Endothelial cell of umbilical vein (primary cell): ENCODE data around the gene RYR3. TPM values are rescaled to one million over a fixed set of nuclear protein-coding genes. Genes with fewer than 3 reads are reported as not detected.

Experiments
- BruUV-seq: library from RNA; stranded (reverse); fragments of 400-500 nt; replicated peaks from 2 replicates; lab custom pipeline; 2021; lab: Mats Ljungman, UMichigan
- CTCF ChIA-PET: fragments of 300-600, 350-600 bp; sonication (Branson Sonifier 250); formaldehyde crosslinking; loops from one replicate; lab custom pipeline; 2021; ENCODE audit warnings: antibody characterized with exemption, inconsistent platforms; lab: Charles Lee
- POLR2A ChIA-PET: fragments of 300-600, 350-600 bp; sonication (Branson Sonifier 250); formaldehyde crosslinking; loops from one replicate; lab custom pipeline; 2021; ENCODE audit warnings: antibody characterized with exemption, inconsistent platforms; lab: Charles Lee
- DNase-seq: peaks from one replicate; pipeline ENCODE4 v3.0.0-alpha.2; 2011; ENCODE audit warnings: low read depth, low spot score
- FAIRE-seq: peaks from 2 replicates; lab custom pipeline; 2011; peaks lifted over from hg19 to GRCh38; lab: Jason Lieb, UNC
- H2AFZ ChIP-seq: 2 replicates; pipeline ENCODE4 v1.6.0; 2012; ENCODE audit warnings: low read depth, low read length, control low read depth, inconsistent platforms
- H3K27ac ChIP-seq: 2 replicates; pipeline ENCODE4 v1.5.1; 2011; ENCODE audit warnings: low read depth, mild to moderate bottlenecking, control low read depth, low read length, moderate library complexity; ENCODE audit not compliant: insufficient read depth
- H3K27me3 ChIP-seq, 2 experiments: 2 replicates each; pipeline versions ENCODE4 v1.6.0 to v1.6.1; 2011; ENCODE audit warnings: low read length in 2 of 2, mixed read lengths in 1 of 2; ENCODE audit not compliant: control insufficient read depth in 2 of 2, insufficient read depth in 2 of 2
- H3K36me3 ChIP-seq, 2 experiments: 2 replicates in 1 of 2; 3 replicates in 1 of 2; pipeline ENCODE4 v1.5.1; 2011; ENCODE audit warnings: low read length in 2 of 2, mild to moderate bottlenecking in 1 of 2, moderate library complexity in 1 of 2; ENCODE audit not compliant: control insufficient read depth in 2 of 2, insufficient read depth in 2 of 2; ENCODE audit errors: extremely low read depth in 1 of 2
- H3K4me1 ChIP-seq: 3 replicates; pipeline ENCODE4 v1.5.1; 2011; ENCODE audit warnings: mild to moderate bottlenecking, low read length; ENCODE audit not compliant: control insufficient read depth, insufficient read depth; ENCODE audit errors: extremely low read depth
- H3K4me2 ChIP-seq: 2 replicates; pipeline ENCODE4 v1.6.1; 2011; ENCODE audit warnings: low read length, control low read depth, mixed read lengths; ENCODE audit not compliant: insufficient read depth
- H3K4me3 ChIP-seq, 3 experiments: fragments of 200-600 bp in 1 of 3; sonication (generic), shearing (Covaris generic) in 1 of 3; replicated peaks in 1 of 3; 2 replicates each; pipeline ENCODE4 v1.5.1; 2011 to 2016; ENCODE audit warnings: control low read depth in 3 of 3, low read length in 3 of 3, mild to moderate bottlenecking in 2 of 3, inconsistent platforms in 1 of 3, low read depth in 1 of 3, moderate library complexity in 1 of 3; ENCODE audit not compliant: insufficient read depth in 1 of 3
- H3K79me2 ChIP-seq: 2 replicates; pipeline ENCODE4 v1.6.0; 2012; ENCODE audit warnings: low read length, inconsistent platforms; ENCODE audit not compliant: control insufficient read depth, insufficient read depth
- H3K9ac ChIP-seq: replicated peaks from 2 replicates; pipeline ENCODE3; 2011; ENCODE audit warnings: low read length, control low read depth; ENCODE audit not compliant: insufficient read depth; ENCODE audit errors: extremely low read depth
- H3K9me1 ChIP-seq: replicated peaks from 3 replicates; pipeline ENCODE4 v1.6.0; 2011; ENCODE audit warnings: mild to moderate bottlenecking, low read length; ENCODE audit not compliant: control insufficient read depth, insufficient read depth; ENCODE audit errors: extremely low read depth
- H3K9me3 ChIP-seq: replicated peaks from 2 replicates; pipeline ENCODE4 v1.5.1; 2012; ENCODE audit warnings: low read length, inconsistent platforms; ENCODE audit not compliant: control insufficient read depth, insufficient read depth
- H4K20me1 ChIP-seq: replicated peaks from 2 replicates; pipeline ENCODE3; 2011; ENCODE audit warnings: mild to moderate bottlenecking, low read length; ENCODE audit not compliant: control insufficient read depth, insufficient read depth; ENCODE audit errors: extremely low read depth
- CTCF ChIP-seq, 2 donors: IDR thresholded peaks; 1 replicate in 1 of 2; 2 replicates in 1 of 2; pipeline ENCODE4 v1.5.1; 2011; ENCODE audit warnings: low read length in 2 of 2, mild to moderate bottlenecking in 2 of 2, moderate library complexity in 2 of 2, control low read depth in 1 of 2, inconsistent platforms in 1 of 2, low read depth in 1 of 2; ENCODE audit not compliant: insufficient read depth in 1 of 2; ENCODE audit errors: extremely low read depth in 1 of 2
- JUN ChIP-seq: IDR thresholded peaks from 2 replicates; pipeline ENCODE4 v1.6.1; 2011; ENCODE audit warnings: borderline replicate concordance, low read depth; ENCODE audit not compliant: insufficient read length, insufficient read depth
- MAX ChIP-seq: IDR thresholded peaks from 2 replicates; pipeline ENCODE4 v1.6.1; 2011; ENCODE audit not compliant: insufficient read depth, insufficient read length
- MYC ChIP-seq: IDR thresholded peaks from one replicate; pipeline ENCODE4 v1.6.1; 2011; ENCODE audit warnings: mild to moderate bottlenecking, low read depth, low read length
- POLR2AphosphoS5 ChIP-seq: IDR thresholded peaks from 2 replicates; pipeline ENCODE4 v1.6.1; 2012; ENCODE audit warnings: low read depth, mild to moderate bottlenecking, control low read depth, low read length, moderate library complexity; ENCODE audit not compliant: insufficient read depth
- dilution Hi-C: fragments of 300-500 bp; cut with MboI; formaldehyde crosslinking; loops from one replicate; pipeline ENCODE4 v1.15.0; 2019; ENCODE audit warnings: low sequenced_read_pairs; ENCODE audit not compliant: extremely low pct_ligation_motif_present
- intact Hi-C: fragments of 100-400 bp; cut with micrococcal nuclease; formaldehyde crosslinking; loops from one replicate; pipeline ENCODE4 v1.10.0; 2022
- polyA plus RNA-seq, 4 experiments: library from polyadenylated mRNA; depleted of rRNA in 3 of 4; stranded (reverse) in 3 of 4; unstranded in 1 of 4; fragments of >200 nt; gene quantifications; 2 replicates each; pipeline versions ENCODE4 v1.2.1 to v1.2.3, GENCODE V29; 2011 to 2012; ENCODE audit warnings: missing spikeins in 1 of 4
- total RNA-seq: library from RNA; stranded (reverse); gene quantifications from 2 replicates; pipeline ENCODE4 v1.2.3, GENCODE V29; 2021

Gene RYR3
- total and polyA plus RNA-seq, 2 donors (not counting 3 experiments of a cell fraction or from before 2014, with no cell fraction given): not detected

DNA sequence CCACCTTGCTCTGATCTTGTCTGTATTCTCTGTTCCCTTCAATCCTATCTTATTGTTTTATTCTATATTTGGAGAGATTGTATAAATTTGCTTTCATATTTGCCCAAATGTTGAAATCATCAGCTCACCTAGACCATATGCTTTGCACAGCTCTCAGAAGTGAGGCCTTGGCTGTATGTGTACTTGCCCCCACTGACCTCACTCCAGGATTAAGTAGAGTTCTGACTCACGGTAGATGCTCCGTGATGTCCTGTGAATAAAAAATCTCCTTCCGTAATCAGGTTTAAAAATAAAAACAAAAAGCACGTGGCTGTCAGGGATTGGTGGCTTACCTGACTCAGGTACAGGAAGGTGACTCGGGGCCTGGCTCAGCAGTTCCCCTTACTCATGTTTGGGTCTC lies 162.2 kb downstream of the RYR3 start:
- dilution Hi-C loops: no loop called here
- Histone ChIP-seq H3K79me2 (no peaks in the 10 kb centered on the region), H3K4me1 (no peaks in the 10 kb centered on the region), H3K4me3 (no peak overlapping the region), H3K9ac (no peak overlapping the region), H3K9me3 (no peaks in the 10 kb centered on the region), H3K27ac (no peak overlapping the region), H3K4me2 (no peak overlapping the region), H3K9me1 (no peaks in the 10 kb centered on the region), H4K20me1 (no peaks in the 10 kb centered on the region), H2AFZ (no peak overlapping the region), H3K27me3 (no peaks in the 10 kb centered on the region), H3K36me3 (no peaks in the 10 kb centered on the region)
- DNase-seq (no peak), FAIRE-seq (no peak)
- intact Hi-C loops: no loop called here
- TF ChIP-seq MAX (no peak), POLR2AphosphoS5 (no peak), JUN (no peak)
- CTCF ChIA-PET: interaction anchor here (1.0 kb wide), 1 partner anchor 257 kb away, joined by 3 read pairs; no protein-coding TSS in a partner anchor
- BruUV-seq: no TSS peak
- POLR2A ChIA-PET: no interaction called here

GRCh38 chr15:33473714-33474113 lies 162.9 kb downstream of the RYR3 start:
- Histone ChIP-seq H3K4me1 (no peaks in the 10 kb centered on the region), H3K36me3 (no peaks in the 10 kb centered on the region), H3K4me3 (no peak overlapping the region), H3K9me3 (no peaks in the 10 kb centered on the region), H3K9me1 (no peaks in the 10 kb centered on the region), H3K79me2 (no peaks in the 10 kb centered on the region), H3K4me2 (no peak overlapping the region), H3K9ac (no peak overlapping the region), H4K20me1 (no peaks in the 10 kb centered on the region), H3K27ac (no peak overlapping the region), H3K27me3 (no peaks in the 10 kb centered on the region), H2AFZ (no peak overlapping the region)
- CTCF ChIA-PET: no interaction called here
- no peak for DNase-seq
- no TSS peak for BruUV-seq
- TF ChIP-seq CTCF (IDR thresholded peaks at IDR 0.05; ENCODE audit: extremely low read depth in 1 of 2, insufficient read depth in 1 of 2, low read depth in 1 of 2, low read length in 2 of 2): no peak
- TF ChIP-seq MYC: no peak
- TF ChIP-seq POLR2AphosphoS5: no peak
- no peak for TF ChIP-seq JUN
- TF ChIP-seq MAX: no peak
- FAIRE-seq: no peak
- intact Hi-C loops (no loop called here), dilution Hi-C loops (no loop called here)
- POLR2A ChIA-PET: no interaction called here
